GM21447 (cell line): Measurements from ENCODE around the gene COLEC12.

Experiments
- ATAC-seq: cut with Tn5 transposase; IDR thresholded peaks from one replicate; pipeline ENCODE4 v1.9.1; 2021; ENCODE audit not compliant: unreplicated experiment

Gene COLEC12

GRCh38 chr18:446941-447560 is 53.5 kb downstream of the COLEC12 start:
- ATAC-seq: no peak

- no peak for ATAC-seq
These were observed 55.4 kb downstream of the COLEC12 start for GRCh38 chr18:445055-445454.

GRCh38 chr18:438571-438970 is 61.9 kb downstream of the COLEC12 start:
- ATAC-seq: no peak

GRCh38 chr18:435940-436339 is 64.6 kb downstream of the COLEC12 start:
- no peak for ATAC-seq

- ATAC-seq: no peak
These were observed 66.1 kb downstream of the COLEC12 start for GRCh38 chr18:434410-434809.

- ATAC-seq: no peak
These were observed 66.5 kb downstream of the COLEC12 start for GRCh38 chr18:433960-434359.

GRCh38 chr18:433298-433697 is 67.2 kb downstream of the COLEC12 start:
- no peak for ATAC-seq

- ATAC-seq: no peak
These were observed 67.7 kb downstream of the COLEC12 start for GRCh38 chr18:432791-433190.

- no peak for ATAC-seq
These were observed 71.5 kb downstream of the COLEC12 start for GRCh38 chr18:429030-429429.

- no peak for ATAC-seq
These were observed 73.5 kb downstream of the COLEC12 start for GRCh38 chr18:427005-427404.

- no peak for ATAC-seq
These were observed 75.3 kb downstream of the COLEC12 start for GRCh38 chr18:425106-425745.

- ATAC-seq: no peak
These were observed 75.8 kb downstream of the COLEC12 start for GRCh38 chr18:424668-425067.

GRCh38 chr18:424071-424661 is 76.3 kb downstream of the COLEC12 start:
- ATAC-seq: no peak

- no peak for ATAC-seq
These were observed 77.5 kb downstream of the COLEC12 start for GRCh38 chr18:422966-423365.

- ATAC-seq: no peak
These were observed 79.0 kb downstream of the COLEC12 start for GRCh38 chr18:421247-422155.

GRCh38 chr18:420661-421246 is 79.7 kb downstream of the COLEC12 start:
- ATAC-seq: no peak

GRCh38 chr18:419541-420175 is 80.8 kb downstream of the COLEC12 start:
- ATAC-seq: no peak

GRCh38 chr18:417495-417894 is 83.0 kb downstream of the COLEC12 start:
- no peak for ATAC-seq

GRCh38 chr18:416930-417329 is 83.6 kb downstream of the COLEC12 start:
- ATAC-seq: no peak
